Sigmoid colon (tissue), 4 donors: ENCODE data around the gene C17orf107.

Experiments used
- POLR2AphosphoS5 ChIP-seq, 4 donors: sonication (generic); formaldehyde crosslinking; IDR thresholded peaks; one replicate each; pipeline ENCODE4 v1.6.1; 2017; ENCODE audit warnings: antibody characterized with exemption in 4 of 4
- TF ChIP-seq, protein P1 (sequence below), 4 experiments: fragments of 450-650 bp in 3 of 4; fragments of 200-600 bp in 1 of 4; IDR thresholded peaks; one replicate each; pipeline ENCODE4 v1.5.1; 2016 to 2019; ENCODE audit warnings: antibody characterized with exemption in 4 of 4, mild to moderate bottlenecking in 3 of 4, moderate library complexity in 2 of 4

DNA sequence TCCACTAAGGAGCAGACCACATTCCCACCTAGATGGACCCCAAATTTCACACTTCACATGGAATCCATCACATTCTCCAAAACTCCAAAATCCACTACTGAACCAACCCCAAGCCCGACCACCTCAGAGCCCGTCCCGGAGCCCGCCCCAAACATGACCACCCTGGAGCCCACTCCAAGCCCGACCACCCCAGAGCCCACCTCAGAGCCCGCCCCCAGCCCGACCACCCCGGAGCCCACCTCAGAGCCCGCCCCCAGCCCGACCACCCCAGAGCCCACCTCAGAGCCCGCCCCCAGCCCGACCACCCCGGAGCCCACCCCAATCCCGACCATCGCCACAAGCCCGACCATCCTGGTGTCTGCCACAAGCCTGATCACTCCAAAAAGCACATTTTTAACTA, 34.3 kb downstream of the C17orf107 start:
- TF ChIP-seq POLR2AphosphoS5 (IDR thresholded peaks at IDR 0.05): no peak
- TF ChIP-seq, protein P1, sequence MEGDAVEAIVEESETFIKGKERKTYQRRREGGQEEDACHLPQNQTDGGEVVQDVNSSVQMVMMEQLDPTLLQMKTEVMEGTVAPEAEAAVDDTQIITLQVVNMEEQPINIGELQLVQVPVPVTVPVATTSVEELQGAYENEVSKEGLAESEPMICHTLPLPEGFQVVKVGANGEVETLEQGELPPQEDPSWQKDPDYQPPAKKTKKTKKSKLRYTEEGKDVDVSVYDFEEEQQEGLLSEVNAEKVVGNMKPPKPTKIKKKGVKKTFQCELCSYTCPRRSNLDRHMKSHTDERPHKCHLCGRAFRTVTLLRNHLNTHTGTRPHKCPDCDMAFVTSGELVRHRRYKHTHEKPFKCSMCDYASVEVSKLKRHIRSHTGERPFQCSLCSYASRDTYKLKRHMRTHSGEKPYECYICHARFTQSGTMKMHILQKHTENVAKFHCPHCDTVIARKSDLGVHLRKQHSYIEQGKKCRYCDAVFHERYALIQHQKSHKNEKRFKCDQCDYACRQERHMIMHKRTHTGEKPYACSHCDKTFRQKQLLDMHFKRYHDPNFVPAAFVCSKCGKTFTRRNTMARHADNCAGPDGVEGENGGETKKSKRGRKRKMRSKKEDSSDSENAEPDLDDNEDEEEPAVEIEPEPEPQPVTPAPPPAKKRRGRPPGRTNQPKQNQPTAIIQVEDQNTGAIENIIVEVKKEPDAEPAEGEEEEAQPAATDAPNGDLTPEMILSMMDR (IDR thresholded peaks at IDR 0.05): no peak
